OCI-LY3 (cell line): ENCODE results near the gene MMP3.

Experiments
- CTCF ChIP-seq: fragments of 200-600, 300-600 bp; sonication (generic); IDR thresholded peaks from 2 replicates; pipeline ENCODE4 v1.5.1; 2014; ENCODE audit warnings: antibody characterized with exemption, low read length, low read depth
- EZH2phosphoT487 ChIP-seq: fragments of 200-600 bp; shearing (Covaris generic); IDR thresholded peaks from 2 replicates; pipeline ENCODE4 v1.6.1; 2018; ENCODE audit warnings: antibody characterized with exemption, mixed run types, low read depth

GRCh38 chr11:102846292-102846691 lies 2.9 kb upstream of the MMP3 start:
- TF ChIP-seq CTCF (no peak), EZH2phosphoT487 (no peak)
